ENCODE measurements around the gene CACNB2.

Gene CACNB2

DNA sequence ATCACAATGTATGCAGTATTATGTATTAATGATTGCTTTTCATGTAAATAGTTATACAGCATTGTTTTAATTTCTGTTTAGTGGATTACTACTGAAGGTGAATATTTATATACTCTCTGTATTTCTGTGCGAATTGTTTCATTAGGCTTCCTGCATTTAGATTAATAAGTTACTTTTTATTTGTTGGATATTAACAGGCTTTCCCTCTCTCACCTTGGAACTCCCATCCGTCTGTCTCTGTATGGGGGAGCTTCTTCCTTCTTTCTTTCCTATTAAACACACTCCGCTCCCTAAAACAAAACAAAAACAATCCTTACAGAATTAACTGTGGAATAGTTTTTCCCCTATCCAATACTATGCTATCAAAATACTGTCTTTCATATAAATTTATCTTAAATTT lies 205.1 kb downstream of the CACNB2 start:
- no peak for DNase-seq

DNA sequence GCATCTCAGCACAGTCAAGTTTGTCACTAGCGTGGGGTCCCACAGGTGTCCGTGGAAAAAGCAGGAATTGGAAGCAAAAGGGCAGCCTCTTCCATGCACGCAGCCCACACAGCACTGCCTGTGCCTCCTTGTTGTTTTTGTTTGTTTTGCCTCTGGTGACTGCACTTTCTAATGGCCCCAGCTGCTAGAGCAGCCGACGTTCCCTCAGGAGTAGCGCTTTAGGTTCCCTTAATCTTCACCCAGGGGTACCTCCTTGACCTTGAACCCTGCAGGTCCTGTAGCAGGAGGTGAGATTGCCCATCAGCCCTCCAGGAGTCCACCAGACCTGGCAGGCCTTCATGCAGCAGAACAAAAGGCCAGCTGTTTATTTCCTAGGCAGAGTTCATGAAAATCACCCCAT lies 210.1 kb downstream of the CACNB2 start:
- DNase-seq: peak; percentile 38

DNA sequence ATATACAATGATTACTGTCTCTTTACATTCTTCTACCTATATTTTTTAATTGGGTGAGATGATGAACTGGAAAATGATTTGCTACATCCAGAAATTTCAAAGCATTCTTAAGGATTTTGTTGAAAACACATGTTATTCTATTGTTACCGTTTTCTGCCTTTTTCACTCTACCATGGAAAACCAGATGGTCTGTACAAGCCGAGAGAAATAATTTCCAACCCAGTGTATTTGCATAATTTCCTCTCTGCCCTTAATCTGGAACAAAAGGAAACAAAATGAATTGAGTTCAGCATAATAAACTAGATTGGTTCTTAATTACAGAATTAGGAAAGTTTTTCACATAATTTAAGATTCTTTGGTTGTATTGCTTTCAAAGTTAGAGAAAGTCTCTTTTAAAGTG lies 211.2 kb downstream of the CACNB2 start:
- no peak for DNase-seq

DNA sequence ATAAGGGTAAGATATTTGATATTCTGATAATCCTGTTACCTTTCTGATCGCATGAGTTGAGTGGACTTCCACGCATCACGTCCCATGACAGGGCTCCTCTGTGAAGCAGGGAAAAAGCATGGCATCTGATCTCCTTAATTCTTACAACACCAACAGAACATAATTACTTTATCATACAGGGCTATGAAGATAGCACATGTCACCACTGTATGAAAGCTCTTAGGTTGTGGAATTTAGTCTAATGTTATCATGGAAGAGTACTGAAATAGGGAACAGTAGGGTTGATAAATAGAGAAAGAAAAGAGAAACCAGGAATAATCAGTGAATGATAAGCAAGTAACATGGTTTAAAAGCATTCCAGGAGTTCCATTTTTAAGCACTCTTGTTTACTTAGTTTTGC lies 212.0 kb downstream of the CACNB2 start:
- DNase-seq: no peak

DNA sequence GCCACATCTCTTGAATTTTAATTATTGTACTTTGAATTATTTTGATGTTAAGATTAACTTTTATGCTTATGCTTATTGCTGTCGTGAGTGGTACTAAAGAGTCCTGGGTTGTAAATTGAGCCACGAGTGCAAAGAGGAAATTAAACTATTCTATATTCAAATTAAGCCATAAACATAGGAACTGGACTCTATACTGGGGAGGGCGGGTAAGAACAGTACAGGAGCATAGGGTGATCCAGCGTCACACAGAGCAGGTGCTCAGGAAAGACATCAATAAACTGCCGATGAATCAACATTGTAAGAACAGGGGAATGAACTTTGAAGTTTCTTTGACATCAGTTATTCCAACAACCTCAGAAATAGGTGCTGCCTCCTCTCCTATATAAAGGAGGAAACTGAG lies 219.6 kb downstream of the CACNB2 start:
- no peak for DNase-seq

DNA sequence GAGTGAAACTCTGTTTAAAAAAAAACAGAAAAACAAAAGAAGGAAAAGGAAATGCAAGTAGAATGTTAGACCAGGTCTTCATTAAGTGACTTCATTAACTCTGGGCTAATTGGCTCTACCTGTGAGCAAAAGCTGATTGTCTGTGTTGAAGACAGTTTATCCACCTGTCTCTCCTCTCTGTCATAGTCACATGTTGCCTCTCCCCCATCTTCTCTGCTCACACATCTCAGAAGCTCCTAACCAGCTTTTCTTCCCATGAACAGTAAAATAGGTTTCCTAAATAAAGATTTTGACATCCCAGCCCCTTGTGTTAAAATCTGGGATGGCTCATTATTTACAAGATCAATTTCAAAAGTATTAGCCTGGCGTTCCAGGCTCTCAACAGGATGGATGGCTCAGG lies 222.7 kb downstream of the CACNB2 start:
- DNase-seq: no peak

DNA sequence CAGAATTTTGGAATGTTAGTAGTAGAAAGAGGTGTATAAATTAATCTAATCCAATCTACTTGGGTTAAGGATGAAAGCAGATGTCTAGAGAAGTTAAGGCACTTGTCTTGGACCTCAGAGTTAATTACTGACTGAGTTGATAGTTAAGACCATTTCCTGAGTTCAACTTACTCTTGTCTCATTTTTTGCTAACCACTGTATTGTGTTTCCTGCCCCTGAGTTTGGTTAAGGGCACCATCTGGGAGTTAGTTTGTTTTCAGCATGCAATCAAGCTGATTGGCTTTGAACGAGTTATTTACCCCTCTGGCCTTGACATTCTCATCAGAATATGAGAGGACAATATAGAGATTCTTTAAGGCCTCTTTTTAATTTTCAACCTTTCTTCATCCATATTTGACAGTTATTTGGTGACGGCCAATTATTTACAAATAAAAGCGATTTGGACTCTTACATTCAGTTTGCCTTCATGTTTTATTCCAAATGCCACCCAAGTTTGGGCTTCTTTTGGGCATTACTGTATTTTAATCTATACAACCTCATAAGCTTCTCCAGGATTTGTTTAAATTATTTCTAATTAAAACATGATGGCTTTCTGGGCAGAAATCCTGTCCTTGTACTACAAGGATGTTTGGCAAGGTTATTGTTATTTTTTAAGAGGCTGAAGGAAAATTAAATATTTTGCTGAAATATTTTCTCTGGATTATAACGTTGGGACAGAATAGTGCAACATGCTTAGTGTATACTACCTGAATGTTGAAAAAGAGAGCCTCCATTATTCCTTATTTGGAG lies 225.0 kb downstream of the CACNB2 start:
- DNase-seq: no peak

DNA sequence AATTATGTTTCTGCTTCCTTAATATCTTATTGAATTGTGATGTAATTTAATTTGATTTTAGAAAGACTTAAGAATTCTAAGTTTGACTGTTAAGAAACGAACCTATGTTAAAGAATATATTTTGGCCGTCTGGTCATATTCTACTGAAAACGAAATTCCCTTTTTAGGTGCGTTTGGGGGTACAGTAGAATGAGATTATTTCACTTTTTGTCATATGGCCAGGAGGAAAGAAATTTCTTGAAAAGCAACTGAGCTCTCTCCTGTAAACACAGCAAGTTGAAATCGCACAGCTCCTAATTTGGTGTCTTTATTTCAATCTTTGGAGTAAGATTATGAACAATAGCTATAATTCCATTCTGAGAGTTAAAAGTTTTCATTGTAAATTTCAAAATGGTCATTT lies 227.6 kb downstream of the CACNB2 start:
- no peak for DNase-seq

DNA sequence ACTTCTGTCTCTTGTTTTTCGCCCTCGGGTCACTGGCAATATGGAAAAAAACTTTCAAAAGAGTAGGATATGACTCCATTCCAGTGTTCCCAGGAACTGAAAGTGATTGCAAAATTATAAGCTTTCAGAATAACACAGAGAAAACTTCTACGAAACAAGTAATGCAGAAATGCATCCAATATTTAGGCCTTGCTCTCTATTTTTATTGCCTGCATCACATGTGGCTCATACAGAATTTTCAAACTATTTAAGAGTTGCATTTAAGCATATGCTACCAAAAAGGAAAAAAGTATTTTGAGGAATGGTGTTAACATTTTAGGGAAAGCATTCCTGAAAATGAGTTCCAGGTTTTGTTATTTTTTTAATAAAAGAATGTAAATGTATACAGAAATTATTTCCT lies 228.0 kb downstream of the CACNB2 start:
- no peak for DNase-seq

DNA sequence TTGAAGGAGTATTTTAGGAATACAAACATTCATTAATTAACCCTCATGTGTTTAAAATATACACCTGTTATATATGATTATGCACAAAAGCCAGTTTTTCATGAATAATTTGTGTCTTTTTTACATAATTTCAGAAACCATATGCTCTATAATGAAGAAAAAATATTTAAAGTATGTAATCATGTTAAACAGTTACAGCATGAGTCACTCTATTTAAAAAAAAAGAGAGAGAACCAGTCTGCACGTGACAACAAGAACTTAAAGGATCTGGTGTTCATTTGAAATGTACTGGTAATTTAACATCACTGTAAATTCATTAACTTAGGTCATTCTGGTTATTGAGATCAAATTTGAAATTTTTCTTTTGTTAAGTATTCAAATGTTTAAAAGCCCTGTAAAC lies 228.5 kb downstream of the CACNB2 start:
- no peak for DNase-seq

DNA sequence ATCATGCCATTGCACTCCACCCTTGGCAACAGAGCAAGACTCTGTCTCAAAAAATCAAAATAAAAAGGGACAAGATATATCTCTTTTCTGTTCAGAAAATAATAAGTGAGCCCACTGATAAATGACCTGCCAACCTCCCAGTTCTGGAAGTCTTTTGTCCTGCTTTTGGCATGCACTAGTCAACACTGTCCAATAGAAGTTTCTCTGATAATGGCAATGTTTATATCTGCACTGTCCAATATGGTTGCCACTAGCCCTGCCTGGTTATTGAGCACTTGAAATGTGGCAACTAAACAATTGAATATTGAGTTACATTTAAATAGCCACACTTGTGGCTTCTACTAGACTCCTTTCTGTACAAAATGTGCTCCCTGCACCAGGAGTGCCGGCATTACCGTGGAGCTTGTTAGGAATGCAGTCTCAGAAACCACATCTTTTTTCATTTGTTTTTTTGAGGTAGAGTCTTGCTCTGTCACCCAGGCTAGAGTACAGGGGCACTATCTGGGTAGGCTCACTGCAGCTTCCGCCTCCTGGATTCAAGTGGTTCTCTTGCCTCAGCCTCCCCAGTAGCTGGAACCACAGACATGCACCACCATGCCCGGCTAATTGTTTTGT lies 229.7 kb downstream of the CACNB2 start:
- DNase-seq: no peak

DNA sequence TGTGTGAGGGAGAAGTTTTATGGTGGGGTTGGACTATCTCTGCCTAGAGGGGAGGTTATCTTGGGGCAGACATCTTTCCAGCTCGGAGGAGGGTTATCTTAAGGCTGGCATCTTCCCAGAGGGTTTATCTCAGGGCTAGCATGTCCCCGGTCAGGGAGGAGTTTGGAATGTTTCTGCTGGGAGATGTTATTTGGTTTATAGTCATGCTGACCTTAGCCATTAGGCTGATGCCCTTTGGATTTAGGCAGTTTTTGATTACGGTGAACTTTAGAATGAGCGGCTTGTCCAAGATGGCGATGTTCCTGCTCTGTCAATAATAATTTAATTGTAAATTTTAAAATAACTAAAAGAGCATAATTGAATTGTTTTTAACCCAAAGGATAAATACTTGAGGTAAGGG lies 236.4 kb downstream of the CACNB2 start:
- DNase-seq: no peak

DNA sequence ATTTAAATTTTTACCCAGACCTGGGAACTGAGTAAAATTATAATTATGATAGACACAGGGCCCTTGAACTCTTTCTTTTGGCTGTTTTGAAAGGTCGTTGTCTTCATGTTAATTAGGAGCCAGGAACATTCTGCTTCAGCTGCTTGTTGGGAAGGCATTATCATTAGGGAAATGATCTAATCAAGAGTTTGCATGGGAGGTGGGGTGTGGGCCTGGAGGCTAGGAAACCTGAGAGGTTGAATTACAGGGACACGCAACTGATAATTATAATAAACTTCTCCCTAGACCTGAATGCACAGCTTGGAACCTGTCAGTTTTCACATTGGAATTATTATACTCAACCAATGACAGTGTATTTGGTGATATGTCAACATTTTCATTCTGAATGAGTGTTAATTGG lies 237.7 kb downstream of the CACNB2 start:
- DNase-seq: peak; percentile 36

DNA sequence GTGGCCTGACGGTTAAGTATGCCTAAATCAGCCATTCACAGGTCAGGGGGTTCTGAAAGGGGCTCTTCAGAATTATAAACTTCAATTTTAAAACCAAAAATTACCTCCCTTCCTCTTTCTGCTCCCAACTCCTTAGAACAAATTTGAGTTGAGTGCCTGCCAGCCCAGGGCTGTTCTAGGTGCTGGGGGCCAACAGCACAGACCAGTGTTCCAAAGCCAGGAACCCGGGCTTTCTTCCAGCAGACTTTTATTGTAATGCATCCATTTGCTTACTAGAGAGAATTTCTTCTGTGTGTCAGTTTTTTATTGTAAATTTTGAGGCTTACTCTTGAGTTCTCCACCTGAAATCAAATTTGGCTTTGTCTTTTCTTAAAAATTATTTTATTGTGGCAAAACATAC lies 238.5 kb downstream of the CACNB2 start:
- no peak for DNase-seq

DNA sequence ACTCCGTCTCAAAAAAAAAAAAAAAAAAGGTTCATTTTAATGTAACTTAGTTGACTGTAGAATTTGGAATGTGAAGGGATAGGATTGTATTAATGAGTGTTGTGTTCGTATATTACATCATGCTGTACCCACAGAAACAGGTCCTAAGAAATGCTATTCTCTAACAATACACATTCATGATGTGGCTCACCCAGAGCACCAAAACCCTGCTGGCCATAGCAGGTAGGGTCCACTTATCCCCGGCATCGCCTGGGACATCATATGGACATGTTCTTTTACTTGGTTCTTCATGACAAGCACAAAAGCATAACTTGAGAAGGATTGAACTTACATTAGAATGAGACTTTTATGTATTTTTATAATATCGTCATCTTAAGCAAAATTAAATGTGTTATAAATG lies 241.5 kb downstream of the CACNB2 start:
- no peak for DNase-seq

DNA sequence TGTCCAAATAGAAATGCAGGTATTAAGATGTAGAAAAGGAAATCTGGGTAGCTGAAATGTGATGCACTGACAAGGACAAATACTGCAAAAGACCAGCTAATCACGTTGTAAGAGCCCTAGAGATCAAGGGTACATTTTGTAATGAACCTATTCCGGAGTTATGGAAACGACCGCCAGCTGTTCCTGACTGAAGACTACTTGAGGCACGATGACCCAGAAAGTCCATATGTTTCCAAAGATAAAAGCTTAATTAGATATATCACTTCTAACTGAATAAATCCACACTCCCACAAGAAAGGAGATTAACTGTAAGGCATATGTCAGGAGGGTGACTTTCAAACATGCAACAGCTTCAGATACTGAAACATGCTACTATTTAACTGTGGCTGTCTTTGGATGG lies 257.7 kb downstream of the CACNB2 start:
- DNase-seq: peak; percentile 26

DNA sequence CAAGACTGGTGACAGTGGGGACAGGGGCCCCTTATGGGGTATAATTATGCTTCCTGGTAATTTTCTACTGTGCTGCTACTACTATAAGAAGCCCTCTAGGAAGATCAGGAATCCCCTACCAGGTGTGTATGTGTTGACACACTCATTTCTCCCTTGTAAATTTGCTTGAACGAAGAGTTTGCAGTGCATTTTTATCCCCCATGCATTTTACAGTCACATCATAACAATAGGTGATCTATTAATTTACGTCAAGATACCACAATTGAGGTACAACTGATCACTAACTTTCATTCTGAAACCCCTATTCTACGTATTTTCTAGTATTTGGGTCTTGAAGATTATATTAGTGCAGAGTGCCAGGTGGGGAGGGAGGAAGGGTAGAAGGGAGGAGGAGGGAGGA lies 258.9 kb downstream of the CACNB2 start:
- no peak for DNase-seq

DNA sequence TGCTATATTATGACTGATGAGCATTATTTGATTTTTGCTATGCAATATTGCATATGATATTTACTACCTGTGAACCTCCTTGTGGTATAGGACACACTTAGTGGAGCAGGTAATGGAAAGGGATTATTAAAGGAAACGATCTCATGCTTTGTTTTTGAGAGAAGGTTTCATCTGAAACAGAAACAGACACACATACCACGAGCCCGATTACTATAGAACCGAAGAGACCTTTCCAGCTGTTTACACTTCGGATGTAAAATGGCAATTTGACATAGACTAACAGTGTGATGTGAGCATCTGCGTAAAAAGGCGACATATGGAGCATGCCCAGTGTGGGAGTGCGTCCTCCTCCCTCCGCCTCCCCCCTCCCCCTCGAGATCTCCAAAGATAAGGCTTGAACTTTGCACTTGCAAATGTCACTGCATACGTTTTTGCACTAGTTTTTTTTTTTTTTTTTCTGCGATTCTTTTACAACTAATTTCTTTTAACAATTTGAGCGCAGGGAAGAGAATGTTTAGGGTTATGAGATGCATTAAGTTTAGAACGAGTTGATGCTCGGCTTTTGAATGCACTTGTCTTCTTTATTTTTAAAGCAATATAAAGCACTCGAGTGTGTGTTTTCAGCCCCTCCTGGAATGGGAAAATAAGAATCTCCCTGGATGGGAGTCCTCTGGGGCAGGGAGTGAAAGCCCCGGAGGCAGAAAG lies 260.1 kb downstream of the CACNB2 start:
- DNase-seq: peak; percentile 69

DNA sequence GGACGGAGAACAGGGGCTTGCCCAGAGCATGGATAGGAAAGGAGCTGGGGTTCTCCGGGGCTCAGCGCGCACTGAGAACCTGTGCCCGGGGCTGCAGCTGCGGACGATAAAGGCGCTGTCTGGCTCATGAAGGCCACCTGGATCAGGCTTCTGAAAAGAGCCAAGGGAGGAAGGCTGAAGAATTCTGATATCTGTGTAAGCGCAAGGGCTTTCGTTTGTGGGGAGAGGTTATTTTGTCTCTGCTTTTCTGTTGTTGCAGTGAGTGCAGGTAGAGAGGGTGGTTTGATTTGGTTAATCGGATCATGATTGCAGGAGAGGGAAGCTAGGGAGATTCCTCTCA lies 260.7 kb downstream of the CACNB2 start:
- peak; percentile 64 for DNase-seq

DNA sequence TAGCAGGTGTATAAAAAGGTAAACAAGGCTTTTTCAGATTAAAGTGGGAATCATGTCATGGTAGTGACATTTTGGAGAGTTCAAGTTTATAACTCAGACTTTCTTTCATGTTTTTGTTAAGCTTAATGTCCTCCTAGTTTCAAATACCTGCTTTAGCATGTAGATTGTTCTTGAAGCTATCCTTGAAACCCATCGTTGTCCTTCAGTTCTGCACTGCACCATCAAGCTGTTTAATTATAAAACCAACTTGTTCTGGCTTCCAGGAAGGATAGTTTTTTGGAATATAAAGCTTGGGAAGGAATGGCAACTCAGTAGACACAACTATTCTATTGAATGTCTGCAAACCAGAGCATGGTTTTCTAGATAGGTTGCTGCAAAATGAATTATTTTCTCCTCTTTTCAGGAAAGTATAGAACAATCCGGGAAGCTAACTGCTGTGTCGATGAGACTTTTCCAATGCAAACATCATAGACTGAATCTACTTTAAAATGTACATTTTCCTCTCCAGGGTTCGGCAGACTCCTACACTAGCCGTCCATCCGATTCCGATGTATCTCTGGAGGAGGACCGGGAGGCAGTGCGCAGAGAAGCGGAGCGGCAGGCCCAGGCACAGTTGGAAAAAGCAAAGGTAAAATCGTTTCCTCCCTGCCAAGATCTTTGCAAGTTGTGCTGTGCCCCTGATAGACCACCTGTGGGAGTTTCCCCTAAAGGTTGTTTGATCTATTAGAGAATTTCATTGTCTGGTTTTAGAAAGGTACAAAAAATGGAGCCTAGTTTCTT lies 261.4 kb downstream of the CACNB2 start:
- no peak for DNase-seq

DNA sequence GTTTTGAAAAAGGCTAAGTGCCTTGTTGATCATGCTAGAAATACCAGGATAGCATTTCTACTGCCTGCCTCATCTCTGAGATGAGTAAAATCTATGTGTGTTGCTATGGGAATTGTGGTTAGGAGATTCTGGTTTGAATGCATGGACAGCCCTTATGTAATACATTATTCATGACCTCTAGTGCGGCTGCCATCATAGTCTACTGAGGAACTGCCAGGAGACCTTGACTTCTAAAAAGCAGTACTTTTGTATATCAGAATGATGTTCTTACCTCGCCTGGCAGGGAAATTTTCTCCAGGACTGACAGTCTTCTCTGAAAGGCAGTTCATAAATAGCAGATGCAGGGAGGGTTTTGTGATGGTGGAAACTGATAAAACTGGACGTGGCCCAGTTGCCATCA lies 262.6 kb downstream of the CACNB2 start:
- peak; percentile 36 for DNase-seq

DNA sequence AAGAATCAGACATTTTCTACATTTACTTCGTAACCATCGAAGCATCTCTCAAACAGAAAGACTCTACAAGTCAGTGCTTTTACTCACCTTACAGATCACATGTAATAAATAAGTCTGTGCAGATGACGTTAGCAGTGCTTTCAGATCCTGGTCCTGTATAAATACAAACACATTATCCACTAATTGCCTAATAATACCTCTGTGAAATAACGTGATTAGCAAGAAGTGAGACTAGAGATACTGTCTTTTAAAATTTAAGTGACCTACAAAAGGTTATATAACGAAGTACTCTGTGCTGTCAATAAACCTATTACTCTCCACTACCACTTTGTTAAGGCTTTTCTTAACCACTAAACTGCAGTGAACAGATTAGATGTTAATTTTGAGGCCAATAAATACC lies 264.3 kb downstream of the CACNB2 start:
- DNase-seq: no peak

DNA sequence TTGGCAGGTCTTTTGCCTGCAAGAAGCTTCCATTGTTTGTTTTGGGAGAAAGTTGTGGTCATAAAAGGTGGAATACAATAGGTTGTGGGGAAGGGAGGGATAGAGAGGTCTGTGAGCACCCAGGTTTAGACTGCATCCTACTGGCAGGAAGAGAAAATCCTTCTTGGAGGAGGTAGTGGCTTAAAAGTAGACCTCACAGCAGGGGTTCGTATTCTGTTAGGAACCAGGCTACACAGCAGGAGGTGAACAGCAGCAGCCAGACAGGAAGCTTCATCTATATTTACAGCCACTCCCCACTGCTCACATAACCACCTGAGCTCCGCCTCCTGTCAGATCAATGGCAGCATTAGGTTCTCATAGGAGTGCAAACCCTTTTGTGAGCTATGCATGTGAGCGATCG lies 265.9 kb downstream of the CACNB2 start:
- no peak for DNase-seq

Data from retina (tissue), 1 donor.